Left colon (tissue), 2 donors: ENCODE measurements around the gene RAB5B. TPM values are rescaled to one million over a fixed set of nuclear protein-coding genes. Genes with fewer than 3 reads are reported as not detected.
"Not testable (repeated sequence)": the region's sequence is repeated elsewhere in the genome, so short reads cannot be mapped to it uniquely, and the experiment has no call there.

Experiments used
- ATAC-seq: fragments of 200-7000 bp; cut with Tn5 transposase; one replicate; pipeline ENCODE4 v1.9.1; 2020; ENCODE audit warnings: mild to moderate bottlenecking, moderate library complexity
- DNase-seq, 2 donors: peaks; one replicate each; pipeline ENCODE4 v3.0.0-alpha.2; 2020
- intact Hi-C, 2 donors: fragments of 100-400 bp; cut with DNase I in 1 of 2; cut with micrococcal nuclease in 1 of 2; formaldehyde crosslinking; loops; one replicate each; pipeline versions ENCODE4 v1.11.2 to v1.14.0; 2022; cut with DNase I, micrococcal nuclease
- total RNA-seq, 2 donors: library from RNA; stranded (reverse); fragmentation: NEBNext Ultra II Directional; extraction: Animal tissue kit (Norgen Biotek cat#: 25700); gene quantifications; one replicate each; pipeline ENCODE4 v1.2.1, GENCODE V29; 2021
- donor health status: DM: no; HTN: no; CAD: no.
- donor health status: DM: yes; HTN: yes; CAD: no.

RAB5B gene
- total RNA-seq, 2 donors from 2014 or later: 149 to 169 TPM

DNA sequence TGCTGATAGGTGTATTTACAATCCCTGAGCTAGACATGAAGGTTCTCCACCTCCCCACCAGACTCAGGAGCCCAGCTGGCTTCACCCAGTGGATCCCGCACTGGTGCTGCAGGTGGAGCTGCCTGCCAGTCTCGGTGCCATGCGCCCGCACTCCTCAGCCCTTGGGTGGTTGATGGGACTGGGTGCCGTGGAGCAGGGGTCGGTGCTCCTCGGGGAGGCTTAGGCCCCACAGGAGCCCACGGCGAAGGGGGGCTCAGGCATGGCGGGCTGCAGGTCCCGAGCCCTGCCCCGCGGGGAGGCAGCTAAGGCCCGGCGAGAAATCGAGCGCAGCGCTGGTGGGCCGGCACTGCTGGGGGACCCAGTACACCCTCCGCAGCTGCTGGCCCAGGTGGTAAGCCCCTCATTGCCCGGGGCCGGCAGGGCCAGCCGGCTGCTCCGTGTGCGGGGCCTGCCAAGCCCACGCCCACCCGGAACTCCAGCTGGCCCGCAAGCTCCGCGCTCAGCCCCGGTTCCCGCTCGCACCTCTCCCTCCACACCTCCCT is 26.2 kb downstream of the RAB5B start:
- intact Hi-C loops: loop anchor here in 1 of 2 donors (5.0 kb wide), 1 partner anchor 37 kb away; no protein-coding TSS in a partner anchor
- ATAC-seq, DNase-seq: not testable (repeated sequence)

DNA sequence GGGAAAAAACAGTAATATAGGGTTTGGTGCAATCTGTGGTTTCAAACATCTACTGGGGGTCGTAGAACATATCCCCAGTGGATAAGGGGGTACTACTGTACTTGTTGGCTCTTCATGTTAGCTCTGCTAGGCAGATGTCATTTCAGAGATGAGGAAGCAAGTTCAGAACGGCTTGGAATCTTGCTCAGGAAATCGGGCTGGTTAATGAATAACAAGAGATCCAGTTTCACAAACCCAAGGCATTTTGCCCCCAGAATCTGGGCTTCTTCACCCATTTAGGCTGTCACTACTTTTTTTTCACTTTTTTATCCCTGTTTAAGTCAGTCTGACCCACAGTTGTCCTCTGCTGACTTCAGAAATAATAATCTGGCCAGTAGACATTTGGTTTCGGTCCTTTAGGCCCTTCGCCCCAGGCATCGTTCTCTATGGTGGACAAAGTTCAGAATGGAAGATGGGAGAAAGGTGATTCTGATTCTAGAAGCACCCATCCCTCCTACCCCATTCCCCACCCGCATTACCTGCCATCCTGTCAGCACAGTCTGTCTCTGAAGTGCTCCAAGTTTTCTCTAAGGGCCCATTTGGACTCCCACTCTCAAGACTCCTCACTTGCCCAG is 27.7 kb downstream of the RAB5B start:
- ATAC-seq (peak; percentile 26), DNase-seq (no peak)
- intact Hi-C loops: no loop called here

- intact Hi-C loops, ATAC-seq, DNase-seq: not testable (repeated sequence)
Measured at GRCh38 chr12:56003376-56003775, 29.5 kb downstream of the RAB5B start.

DNA sequence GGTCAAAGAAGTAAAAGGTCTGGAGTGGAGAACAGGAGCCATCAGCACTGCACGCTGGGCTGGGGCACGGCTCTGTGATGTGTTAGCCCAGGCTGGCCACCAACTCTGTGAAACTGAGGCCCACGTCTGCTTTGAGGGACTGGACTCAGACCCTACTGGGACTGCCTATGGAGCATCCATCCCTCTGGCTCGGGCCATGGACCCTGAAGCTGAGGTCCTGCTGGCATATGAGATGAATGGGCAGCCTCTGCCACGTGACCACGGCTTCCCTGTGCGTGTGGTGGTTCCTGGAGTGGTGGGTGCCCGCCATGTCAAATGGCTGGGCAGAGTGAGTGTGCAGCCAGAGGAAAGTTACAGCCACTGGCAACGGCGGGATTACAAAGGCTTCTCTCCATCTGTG is 30.3 kb downstream of the RAB5B start:
- DNase-seq (no peak), ATAC-seq (no peak)
- intact Hi-C loops: no loop called here

- ATAC-seq: peak; percentile 75
- peak; percentile 47 to 79 for DNase-seq
- intact Hi-C loops: no loop called here
Measured at GRCh38 chr12:56007564-56008559, 34.0 kb downstream of the RAB5B start.

GRCh38 chr12:56010111-56010570 is 36.3 kb downstream of the RAB5B start:
- ATAC-seq: peak; percentile 64
- no peak for DNase-seq
- intact Hi-C loops: no loop called here

DNA sequence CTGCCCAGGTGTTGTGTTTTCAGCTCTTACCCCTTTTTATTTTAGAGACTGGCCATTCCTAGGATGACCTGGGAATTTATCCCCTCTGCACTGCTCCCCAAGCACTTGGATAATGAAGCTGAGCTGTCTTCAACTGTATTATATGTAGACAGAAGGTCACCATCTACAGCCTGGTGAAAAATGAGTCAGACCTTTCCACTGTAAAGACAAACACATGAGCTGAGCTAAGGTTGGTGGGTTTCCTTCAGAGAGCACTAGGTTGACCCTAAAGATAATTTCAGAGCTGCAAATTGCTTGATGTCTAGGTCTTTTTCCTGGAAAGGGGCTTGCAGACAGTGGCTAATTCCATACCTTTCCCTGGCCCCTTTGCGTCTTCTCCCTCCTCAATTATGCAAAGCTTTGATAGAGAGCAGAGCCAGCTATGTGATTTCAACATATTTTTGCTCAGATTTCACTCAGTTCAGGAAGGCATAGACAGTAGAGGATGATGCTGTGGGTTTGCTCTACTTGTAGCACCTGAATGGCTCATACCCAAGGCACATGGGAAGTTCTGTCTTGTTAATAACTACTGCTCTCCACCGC is 37.7 kb downstream of the RAB5B start:
- no peak for DNase-seq
- intact Hi-C loops: no loop called here
- ATAC-seq: no peak

GRCh38 chr12:56013482-56013881 is 39.6 kb downstream of the RAB5B start:
- intact Hi-C loops: no loop called here
- DNase-seq (no peak), ATAC-seq (peak; percentile 50)

DNA sequence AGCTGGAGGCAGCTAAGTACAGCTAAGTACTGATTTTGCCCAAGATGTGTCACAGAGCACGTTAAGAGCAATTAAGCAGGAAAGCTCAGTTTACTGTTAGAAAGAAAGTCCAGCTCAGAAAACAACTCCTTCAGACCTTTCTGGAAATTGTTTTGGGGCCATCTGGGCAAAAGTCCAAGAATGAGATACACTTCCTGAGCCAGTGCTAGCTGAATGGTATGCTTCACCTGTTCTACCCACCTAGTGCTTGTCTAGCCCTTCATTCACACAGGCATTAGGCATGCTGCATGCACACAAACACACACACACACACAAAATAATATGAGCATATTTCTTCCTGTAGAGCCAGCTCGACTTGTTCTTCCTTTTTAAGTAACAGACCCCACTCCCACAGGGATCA is 40.3 kb downstream of the RAB5B start:
- intact Hi-C loops: no loop called here
- DNase-seq: no peak
- peak; percentile 36 for ATAC-seq

- ATAC-seq (no peak), DNase-seq (no peak)
- intact Hi-C loops: no loop called here
Measured at GRCh38 chr12:56017181-56017580, 43.3 kb downstream of the RAB5B start.

DNA sequence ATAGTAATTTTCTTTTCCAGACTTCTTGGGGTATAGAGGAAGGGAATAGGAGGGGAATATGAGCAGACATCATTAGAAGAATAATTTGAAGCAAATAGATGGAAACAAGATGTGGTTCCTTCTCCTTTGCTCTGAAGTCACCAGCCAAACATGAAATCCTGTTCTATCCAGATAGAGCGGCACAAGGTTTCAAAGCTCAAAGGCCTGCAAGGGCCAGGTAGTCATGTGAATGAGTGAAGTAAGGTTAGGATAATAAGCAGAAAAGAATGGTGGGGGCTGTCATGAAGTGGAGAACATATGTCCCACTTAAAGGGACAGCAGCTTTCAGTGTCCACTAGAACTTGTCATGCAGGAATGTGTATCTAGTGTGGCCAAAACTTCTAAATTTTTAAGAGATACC is 44.5 kb downstream of the RAB5B start:
- no peak for ATAC-seq
- intact Hi-C loops: no loop called here
- no peak for DNase-seq

DNA sequence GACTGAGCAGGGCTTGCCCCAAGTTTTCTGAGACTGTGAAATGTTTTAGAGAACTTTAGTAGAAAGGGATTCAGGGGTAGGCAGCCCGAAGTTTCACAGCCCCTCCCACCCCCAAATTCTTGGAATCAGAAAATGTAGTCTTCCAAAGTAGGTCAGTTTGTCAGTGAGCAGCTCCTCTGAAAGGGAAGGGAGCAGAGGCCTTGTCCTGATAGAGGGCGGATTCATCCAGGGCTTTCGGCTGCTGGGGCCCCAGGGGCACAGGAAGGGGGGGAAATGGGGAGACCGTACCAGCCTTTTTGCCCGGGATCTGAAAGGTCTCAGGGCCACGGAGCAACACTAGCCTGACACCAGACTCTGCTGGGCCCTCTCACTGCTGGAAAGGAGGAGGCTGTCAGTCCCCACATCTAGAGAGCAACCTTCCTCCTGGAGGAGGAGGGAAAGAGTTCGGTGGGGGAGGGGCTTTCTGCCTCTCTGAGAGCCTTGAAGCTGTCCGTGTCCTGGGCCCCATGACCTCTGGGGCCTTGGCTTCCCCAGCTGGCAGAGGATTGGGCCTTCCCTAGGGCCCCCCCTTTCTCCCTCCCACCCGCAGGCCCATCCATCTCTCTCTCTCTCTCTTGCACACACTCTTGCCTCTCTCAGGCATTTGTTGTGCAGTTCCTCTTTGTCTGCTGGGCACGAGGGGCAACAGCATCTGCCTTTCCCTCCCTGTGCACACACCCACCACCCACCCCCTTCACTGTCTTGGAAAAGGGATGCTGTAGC is 46.7 kb downstream of the RAB5B start, which contains the start of gene IKZF4:
TSS of gene IKZF4 (plus strand) at position 621 of the 762 bp plus-strand sequence. CDS start 451 bp downstream, outside the sequence.
- intact Hi-C loops: no loop called here
- DNase-seq (peak; percentile 50 to 53), ATAC-seq (peak; percentile 19)

DNA sequence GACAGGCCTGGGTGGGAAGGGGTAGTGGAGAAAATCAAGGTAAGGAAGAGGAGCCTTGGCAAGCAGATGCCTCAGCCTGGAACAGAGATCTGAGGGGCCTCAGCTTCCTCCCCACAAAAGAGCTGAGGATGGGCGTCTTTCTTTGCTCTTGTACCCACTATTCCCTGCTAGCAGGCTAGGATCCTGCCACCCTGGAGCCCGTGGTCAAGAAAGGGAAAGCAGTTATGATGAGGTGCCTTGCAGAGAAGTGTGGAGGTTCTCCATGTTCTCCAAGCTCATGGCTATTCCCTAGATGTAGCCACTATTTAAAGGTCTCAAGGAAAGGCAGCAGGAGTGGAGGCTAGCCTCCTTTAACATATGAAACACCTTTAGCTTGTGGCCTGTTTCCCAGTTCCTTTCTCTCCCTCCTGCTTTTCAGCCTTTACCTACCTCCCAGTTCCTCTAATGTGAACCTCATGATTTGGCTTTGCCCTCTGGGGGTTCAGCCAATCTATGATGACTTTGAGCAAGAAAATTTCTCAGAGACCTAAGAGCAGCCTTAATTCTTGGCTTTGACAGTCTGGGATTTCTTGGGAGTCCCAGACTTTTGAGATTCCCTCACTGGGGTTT is 48.1 kb downstream of the RAB5B start:
- intact Hi-C loops: no loop called here
- ATAC-seq: no peak
- no peak for DNase-seq

GRCh38 chr12:56028511-56029165 is 54.8 kb downstream of the RAB5B start:
- intact Hi-C loops: no loop called here
- no peak for DNase-seq
- ATAC-seq: no peak

DNA sequence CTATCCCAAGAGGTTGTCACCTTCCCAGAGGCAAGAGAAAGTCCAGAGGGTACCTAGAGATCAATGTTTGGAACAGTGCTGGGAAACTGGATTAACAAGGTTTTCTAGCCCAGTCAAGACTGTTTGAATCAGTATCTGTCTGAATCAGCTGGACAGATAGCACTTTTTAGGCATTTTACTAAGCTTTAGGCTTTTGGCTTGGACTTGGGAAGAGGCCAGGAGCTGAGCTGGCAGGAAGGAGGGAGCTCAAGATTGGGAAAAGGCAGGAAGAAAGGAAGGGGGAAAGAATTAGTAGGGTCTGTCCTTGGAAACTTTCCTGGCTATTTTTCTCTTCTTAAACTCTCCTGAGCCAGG is 55.3 kb downstream of the RAB5B start:
- intact Hi-C loops: no loop called here
- no peak for DNase-seq
- peak; percentile 11 for ATAC-seq

DNA sequence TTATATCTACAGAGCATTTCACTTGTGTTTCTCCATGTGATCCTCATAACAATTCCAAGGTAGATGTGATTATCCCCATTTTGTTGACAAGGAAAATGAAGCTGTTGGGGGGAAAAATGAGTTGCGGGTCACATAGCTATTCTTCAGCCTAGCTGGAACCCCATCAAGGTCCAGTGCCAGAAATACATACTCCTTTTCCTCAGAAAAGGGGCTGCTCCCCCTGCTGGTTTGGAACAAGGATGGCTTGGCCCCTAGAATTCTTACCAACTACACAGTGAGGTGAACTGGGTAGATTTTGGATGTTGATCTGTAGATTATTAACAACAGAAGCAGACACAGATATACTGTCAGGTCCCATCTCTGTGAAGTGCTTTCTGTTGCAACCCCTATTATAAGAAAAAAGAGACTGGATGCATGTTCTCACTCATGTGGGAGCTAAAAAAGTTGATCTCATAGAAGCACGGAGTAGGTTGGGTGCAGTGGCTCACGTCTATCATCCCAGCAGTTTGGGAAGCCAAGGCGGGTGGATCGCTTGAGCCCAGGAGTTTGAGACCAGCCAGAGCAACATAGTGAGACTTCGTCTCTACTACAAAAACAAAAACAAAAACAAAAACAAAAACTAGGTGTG is 55.9 kb downstream of the RAB5B start:
- intact Hi-C loops: no loop called here
- DNase-seq (peak in 1 of 2 donors; percentile 56), ATAC-seq (peak; percentile 89)

GRCh38 chr12:56031987-56032386 is 58.1 kb downstream of the RAB5B start:
- ATAC-seq: no peak
- DNase-seq: no peak
- intact Hi-C loops: no loop called here
